ENCODE results near the gene GRB2. TPM values are rescaled to one million over a fixed set of nuclear protein-coding genes. Genes with fewer than 3 reads are reported as not detected.
A peak's percentile ranks its signal among the peaks of the same experiment; 100 is the strongest.

Gene GRB2
- total RNA-seq, 1 donor, result 68.8 TPM

DNA sequence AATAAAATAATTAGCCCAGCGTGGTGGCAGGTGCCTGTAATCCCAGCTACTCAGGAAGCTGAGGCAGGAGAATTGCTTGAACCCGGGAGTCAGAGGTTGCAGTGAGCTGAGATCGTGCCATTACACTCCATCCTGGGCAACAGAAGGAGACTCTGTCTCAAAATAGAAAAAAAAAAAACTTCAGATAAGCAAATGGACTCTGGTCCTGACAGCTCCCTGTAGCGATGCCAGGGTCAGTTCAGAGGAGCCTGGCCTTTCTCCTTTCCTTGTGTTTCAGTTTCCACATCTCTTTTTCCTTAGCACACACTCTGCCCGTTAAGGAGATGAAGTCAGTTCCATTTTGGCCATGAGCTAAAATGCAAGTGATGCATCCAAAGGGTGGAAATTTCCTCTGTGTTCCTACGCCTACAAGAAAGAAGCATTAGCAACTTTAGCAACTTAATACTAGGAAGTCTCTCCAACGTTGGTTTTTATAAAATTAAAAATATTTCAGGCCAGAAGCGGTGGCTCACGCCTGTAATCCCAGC is 11.6 kb upstream of the GRB2 start:
- Histone ChIP-seq H3K4me3 (ENCODE audit: insufficient read depth, low read length) (no peak overlapping the region), H3K36me3 (ENCODE audit: insufficient read depth, low read length) (no peaks in the 10 kb centered on the region), H3K9me3 (ENCODE audit: low read depth, low read length) (no peaks in the 10 kb centered on the region), H3K79me2 (ENCODE audit: insufficient read depth, low read length) (no peaks in the 10 kb centered on the region), H3K27ac (ENCODE audit: low read depth, low read length) (no peak overlapping the region), H2AFZ (ENCODE audit: low read length) (no peak overlapping the region), H3K27me3 (ENCODE audit: insufficient read depth, low read length) (peaks cover 15% of the 10 kb centered on the region), H3K4me2 (ENCODE audit: insufficient read depth, low read length) (no peak overlapping the region), H3K4me1 (ENCODE audit: insufficient read depth, low read length) (peaks cover 3% of the 10 kb centered on the region), H4K20me1 (ENCODE audit: insufficient read depth, low read length) (no peaks in the 10 kb centered on the region)
- TF ChIP-seq, protein P1, sequence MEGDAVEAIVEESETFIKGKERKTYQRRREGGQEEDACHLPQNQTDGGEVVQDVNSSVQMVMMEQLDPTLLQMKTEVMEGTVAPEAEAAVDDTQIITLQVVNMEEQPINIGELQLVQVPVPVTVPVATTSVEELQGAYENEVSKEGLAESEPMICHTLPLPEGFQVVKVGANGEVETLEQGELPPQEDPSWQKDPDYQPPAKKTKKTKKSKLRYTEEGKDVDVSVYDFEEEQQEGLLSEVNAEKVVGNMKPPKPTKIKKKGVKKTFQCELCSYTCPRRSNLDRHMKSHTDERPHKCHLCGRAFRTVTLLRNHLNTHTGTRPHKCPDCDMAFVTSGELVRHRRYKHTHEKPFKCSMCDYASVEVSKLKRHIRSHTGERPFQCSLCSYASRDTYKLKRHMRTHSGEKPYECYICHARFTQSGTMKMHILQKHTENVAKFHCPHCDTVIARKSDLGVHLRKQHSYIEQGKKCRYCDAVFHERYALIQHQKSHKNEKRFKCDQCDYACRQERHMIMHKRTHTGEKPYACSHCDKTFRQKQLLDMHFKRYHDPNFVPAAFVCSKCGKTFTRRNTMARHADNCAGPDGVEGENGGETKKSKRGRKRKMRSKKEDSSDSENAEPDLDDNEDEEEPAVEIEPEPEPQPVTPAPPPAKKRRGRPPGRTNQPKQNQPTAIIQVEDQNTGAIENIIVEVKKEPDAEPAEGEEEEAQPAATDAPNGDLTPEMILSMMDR (IDR thresholded peaks at IDR 0.05; ENCODE audit: extremely low read depth, low read depth, low read length), result no peak
- DNase-seq (ENCODE audit: insufficient read length, low spot score, missing footprints), result no peak

DNA sequence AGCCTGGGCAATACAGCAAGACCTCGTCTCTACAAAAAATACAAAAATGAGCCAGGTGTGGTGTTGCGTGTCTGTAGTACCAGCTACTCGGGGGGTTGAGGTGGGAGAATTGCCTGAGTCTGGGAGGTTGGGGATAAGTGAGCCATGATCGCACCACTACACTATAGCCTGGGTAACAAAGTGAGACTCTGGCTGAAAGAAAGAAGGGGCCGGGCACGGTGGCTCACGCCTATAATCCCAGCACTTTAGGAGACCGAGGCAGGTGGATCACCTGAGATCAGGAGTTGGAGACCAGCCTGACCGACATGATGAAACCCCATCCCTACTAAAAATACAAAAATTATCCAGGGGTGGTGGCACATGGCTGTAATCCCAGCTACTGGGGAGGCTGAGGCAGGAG is 10.5 kb upstream of the GRB2 start:
- no peak overlapping the region for H3K27ac ChIP-seq (ENCODE audit: low read depth, low read length)
- no peaks in the 10 kb centered on the region for H3K36me3 ChIP-seq (ENCODE audit: insufficient read depth, low read length)
- no peaks in the 10 kb centered on the region for H3K79me2 ChIP-seq (ENCODE audit: insufficient read depth, low read length)
- TF ChIP-seq, protein P1 (IDR thresholded peaks at IDR 0.05; ENCODE audit: extremely low read depth, low read depth, low read length), result no peak
- no peak overlapping the region for H2AFZ ChIP-seq (ENCODE audit: low read length)
- no peaks in the 10 kb centered on the region for H3K9me3 ChIP-seq (ENCODE audit: low read depth, low read length)
- no peaks in the 10 kb centered on the region for H4K20me1 ChIP-seq (ENCODE audit: insufficient read depth, low read length)
- DNase-seq (ENCODE audit: insufficient read length, low spot score, missing footprints), result no peak
- H3K4me2 ChIP-seq (ENCODE audit: insufficient read depth, low read length), result no peak overlapping the region
- no peak overlapping the region for H3K4me3 ChIP-seq (ENCODE audit: insufficient read depth, low read length)
- peaks cover 15% of the 10 kb centered on the region for H3K27me3 ChIP-seq (ENCODE audit: insufficient read depth, low read length)
- H3K4me1 ChIP-seq (ENCODE audit: insufficient read depth, low read length), result peaks cover 3% of the 10 kb centered on the region

DNA sequence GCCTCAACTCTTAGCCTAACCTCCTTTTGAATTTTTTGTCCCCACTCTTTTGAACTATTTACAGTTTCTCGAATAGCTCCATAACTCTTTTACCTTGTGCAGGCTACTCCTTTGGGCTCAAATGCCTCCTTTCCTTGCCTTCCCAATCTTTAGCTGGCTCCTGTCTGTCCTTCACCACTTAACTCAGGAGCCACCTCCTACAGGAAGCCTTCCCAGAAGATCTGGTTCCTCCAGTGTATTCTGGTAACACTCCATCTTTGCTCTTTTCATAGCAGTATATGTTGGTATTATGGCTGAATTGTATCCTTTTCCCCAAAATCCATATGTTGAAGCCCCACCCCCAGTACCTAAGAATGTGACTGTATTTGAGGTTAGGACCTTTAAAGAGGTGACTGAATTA is 9.0 kb upstream of the GRB2 start:
- no peak for DNase-seq (ENCODE audit: insufficient read length, low spot score, missing footprints)
- Histone ChIP-seq H3K9me3 (ENCODE audit: low read depth, low read length) (no peaks in the 10 kb centered on the region), H3K4me1 (ENCODE audit: insufficient read depth, low read length) (peaks cover 3% of the 10 kb centered on the region), H3K4me2 (ENCODE audit: insufficient read depth, low read length) (no peak overlapping the region), H3K27me3 (ENCODE audit: insufficient read depth, low read length) (peaks cover 15% of the 10 kb centered on the region), H3K27ac (ENCODE audit: low read depth, low read length) (no peak overlapping the region), H3K36me3 (ENCODE audit: insufficient read depth, low read length) (no peaks in the 10 kb centered on the region), H2AFZ (ENCODE audit: low read length) (no peak overlapping the region), H4K20me1 (ENCODE audit: insufficient read depth, low read length) (no peaks in the 10 kb centered on the region), H3K4me3 (ENCODE audit: insufficient read depth, low read length) (no peak overlapping the region), H3K79me2 (ENCODE audit: insufficient read depth, low read length) (no peaks in the 10 kb centered on the region)
- TF ChIP-seq, protein P1 (IDR thresholded peaks at IDR 0.05; ENCODE audit: extremely low read depth, low read depth, low read length), result no peak

DNA sequence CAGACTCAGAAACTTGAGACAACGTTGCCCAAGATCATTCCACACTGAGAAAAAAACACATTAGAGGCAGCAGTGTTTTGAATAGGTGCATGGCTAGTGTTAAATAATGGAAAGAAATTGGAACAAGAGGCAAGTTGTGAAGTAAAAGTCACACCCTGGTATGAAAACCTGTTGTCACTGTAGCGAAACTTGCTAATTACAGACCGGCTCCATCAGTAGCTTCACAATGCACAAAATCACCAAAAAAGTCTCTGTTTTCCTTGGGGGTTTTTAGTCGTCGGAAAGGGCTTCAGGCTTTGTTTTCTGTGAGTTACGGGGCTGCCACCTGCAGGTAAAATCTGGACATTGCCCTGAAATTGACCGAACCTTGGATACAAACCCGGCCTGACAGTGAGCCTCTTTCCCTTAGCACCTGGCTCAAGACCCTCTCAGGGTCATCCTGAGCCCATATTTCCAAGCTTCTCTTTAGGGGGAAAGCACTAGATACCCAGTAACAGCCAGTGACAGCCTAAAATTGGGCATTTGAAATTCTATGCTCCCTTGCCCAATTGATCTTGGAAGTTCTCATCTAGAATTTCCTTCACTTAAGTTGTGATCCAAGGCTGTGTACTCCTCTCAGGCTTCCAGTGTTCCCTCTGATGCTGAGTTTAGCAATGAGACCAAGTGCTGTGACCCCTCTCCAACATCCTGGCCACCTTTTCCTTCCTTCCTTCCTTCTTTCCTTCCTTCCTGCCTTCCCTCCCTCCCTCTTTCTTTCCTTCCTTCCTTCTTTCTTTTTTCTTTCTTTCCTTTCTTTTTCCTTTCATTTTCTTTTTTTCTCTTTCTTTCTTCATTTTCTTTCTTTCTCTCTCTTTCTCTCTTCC is 7.2 kb upstream of the GRB2 start:
- Histone ChIP-seq H3K27me3 (ENCODE audit: insufficient read depth, low read length) (peaks cover 18% of the 10 kb centered on the region), H3K4me3 (ENCODE audit: insufficient read depth, low read length) (peak overlapping the region; percentile 52), H3K4me2 (ENCODE audit: insufficient read depth, low read length) (peak overlapping the region; percentile 71), H3K79me2 (ENCODE audit: insufficient read depth, low read length) (no peaks in the 10 kb centered on the region), H3K9me3 (ENCODE audit: low read depth, low read length) (no peaks in the 10 kb centered on the region), H3K27ac (ENCODE audit: low read depth, low read length) (no peak overlapping the region), H3K36me3 (ENCODE audit: insufficient read depth, low read length) (no peaks in the 10 kb centered on the region), H2AFZ (ENCODE audit: low read length) (peak overlapping the region; percentile 30), H3K4me1 (ENCODE audit: insufficient read depth, low read length) (peaks cover 3% of the 10 kb centered on the region), H4K20me1 (ENCODE audit: insufficient read depth, low read length) (no peaks in the 10 kb centered on the region)
- TF ChIP-seq, protein P1 (IDR thresholded peaks at IDR 0.05; ENCODE audit: extremely low read depth, low read depth, low read length), result peak; percentile 84
- peak; percentile 86 for DNase-seq (ENCODE audit: insufficient read length, low spot score, missing footprints)

All from osteoblast (primary cell).